SK-N-SH treated with all-trans-retinoic acid at 6 μM for 48 hours (cell line): ENCODE data around the gene PPP2R5D.

Experiments
- ARNTL ChIP-seq: fragments of 450-650 bp; formaldehyde crosslinking; IDR thresholded peaks from 2 replicates; pipeline ENCODE4 v1.5.0; 2020; ENCODE audit warnings: low read depth, mild to moderate bottlenecking, moderate library complexity, borderline replicate concordance
- BACH2 ChIP-seq: fragments of 250-450 bp; sonication (Bioruptor Pico); IDR thresholded peaks from 2 replicates; pipeline ENCODE4 v1.9.0; 2021; ENCODE audit warnings: mild to moderate bottlenecking, borderline replicate concordance
- RARB ChIP-seq: fragments of 250-450 bp; sonication (Bioruptor Pico); IDR thresholded peaks from 2 replicates; pipeline ENCODE4 v1.8.0; 2021; ENCODE audit warnings: mild to moderate bottlenecking, moderate library complexity
- TCF4 ChIP-seq: fragments of 250-450 bp; sonication (Bioruptor Pico); IDR thresholded peaks from 2 replicates; pipeline ENCODE4 v1.8.0; 2021; ENCODE audit warnings: mild to moderate bottlenecking, moderate library complexity, borderline replicate concordance
- ZFP30 ChIP-seq: fragments of 450-650 bp; formaldehyde crosslinking; IDR thresholded peaks from 2 replicates; pipeline ENCODE4 v1.5.0; 2022; ENCODE audit warnings: mild to moderate bottlenecking, moderate library complexity
- ZNF70 ChIP-seq: fragments of 450-650 bp; formaldehyde crosslinking; IDR thresholded peaks from 2 replicates; pipeline ENCODE4 v1.5.0; 2020; ENCODE audit warnings: mild to moderate bottlenecking, moderate library complexity
- TF ChIP-seq, protein P1 (sequence below): fragments of 250-450 bp; sonication (Bioruptor Pico); IDR thresholded peaks from 2 replicates; pipeline ENCODE4 v1.5.1; 2021; ENCODE audit warnings: mild to moderate bottlenecking, moderate library complexity
- TF ChIP-seq, protein P2 (sequence below): fragments of 250-450 bp; sonication (Bioruptor Pico); IDR thresholded peaks from 2 replicates; pipeline ENCODE4 v1.8.0; 2020; ENCODE audit warnings: mild to moderate bottlenecking, moderate library complexity, borderline replicate concordance

- TF ChIP-seq BACH2 = no peak
- no peak for TF ChIP-seq ZFP30 (CRISPR knock-in tag)
- no peak for TF ChIP-seq RARB (CRISPR knock-in tag)
- TF ChIP-seq, protein P1, sequence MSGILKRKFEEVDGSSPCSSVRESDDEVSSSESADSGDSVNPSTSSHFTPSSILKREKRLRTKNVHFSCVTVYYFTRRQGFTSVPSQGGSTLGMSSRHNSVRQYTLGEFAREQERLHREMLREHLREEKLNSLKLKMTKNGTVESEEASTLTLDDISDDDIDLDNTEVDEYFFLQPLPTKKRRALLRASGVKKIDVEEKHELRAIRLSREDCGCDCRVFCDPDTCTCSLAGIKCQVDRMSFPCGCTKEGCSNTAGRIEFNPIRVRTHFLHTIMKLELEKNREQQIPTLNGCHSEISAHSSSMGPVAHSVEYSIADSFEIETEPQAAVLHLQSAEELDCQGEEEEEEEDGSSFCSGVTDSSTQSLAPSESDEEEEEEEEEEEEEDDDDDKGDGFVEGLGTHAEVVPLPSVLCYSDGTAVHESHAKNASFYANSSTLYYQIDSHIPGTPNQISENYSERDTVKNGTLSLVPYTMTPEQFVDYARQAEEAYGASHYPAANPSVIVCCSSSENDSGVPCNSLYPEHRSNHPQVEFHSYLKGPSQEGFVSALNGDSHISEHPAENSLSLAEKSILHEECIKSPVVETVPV (CRISPR knock-in tag) = no peak
- TF ChIP-seq ARNTL (CRISPR knock-in tag) = no peak
- TF ChIP-seq ZNF70 (CRISPR knock-in tag) = no peak
- TF ChIP-seq, protein P2, sequence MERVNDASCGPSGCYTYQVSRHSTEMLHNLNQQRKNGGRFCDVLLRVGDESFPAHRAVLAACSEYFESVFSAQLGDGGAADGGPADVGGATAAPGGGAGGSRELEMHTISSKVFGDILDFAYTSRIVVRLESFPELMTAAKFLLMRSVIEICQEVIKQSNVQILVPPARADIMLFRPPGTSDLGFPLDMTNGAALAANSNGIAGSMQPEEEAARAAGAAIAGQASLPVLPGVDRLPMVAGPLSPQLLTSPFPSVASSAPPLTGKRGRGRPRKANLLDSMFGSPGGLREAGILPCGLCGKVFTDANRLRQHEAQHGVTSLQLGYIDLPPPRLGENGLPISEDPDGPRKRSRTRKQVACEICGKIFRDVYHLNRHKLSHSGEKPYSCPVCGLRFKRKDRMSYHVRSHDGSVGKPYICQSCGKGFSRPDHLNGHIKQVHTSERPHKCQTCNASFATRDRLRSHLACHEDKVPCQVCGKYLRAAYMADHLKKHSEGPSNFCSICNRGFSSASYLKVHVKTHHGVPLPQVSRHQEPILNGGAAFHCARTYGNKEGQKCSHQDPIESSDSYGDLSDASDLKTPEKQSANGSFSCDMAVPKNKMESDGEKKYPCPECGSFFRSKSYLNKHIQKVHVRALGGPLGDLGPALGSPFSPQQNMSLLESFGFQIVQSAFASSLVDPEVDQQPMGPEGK (CRISPR knock-in tag) = no peak
- no peak for TF ChIP-seq TCF4 (CRISPR knock-in tag)
Measured at GRCh38 chr6:43020847-43021246, 36.5 kb downstream of the PPP2R5D start.
